Measurements from ENCODE around the gene MCF2L.

MCF2L gene

GRCh38 chr13:113062691-113063090 is 93.7 kb downstream of the MCF2L start:
- DNase-seq (ENCODE audit: low spot score), result no peak
- in situ Hi-C loops (cut with MboI; ENCODE audit: low sequenced_read_pairs, unreplicated experiment), result no loop called here
- no peak for TF ChIP-seq CTCF (IDR thresholded peaks at IDR 0.05; ENCODE audit: borderline replicate concordance, control extremely low read depth, extremely low read depth, insufficient read depth, missing control alignments)

GRCh38 chr13:113063091-113063491 is 94.1 kb downstream of the MCF2L start:
- no peak for TF ChIP-seq CTCF (IDR thresholded peaks at IDR 0.05; ENCODE audit: borderline replicate concordance, control extremely low read depth, extremely low read depth, insufficient read depth, missing control alignments)
- DNase-seq (ENCODE audit: low spot score), result no peak
- in situ Hi-C loops (cut with MboI; ENCODE audit: low sequenced_read_pairs, unreplicated experiment), result no loop called here

- no peak for TF ChIP-seq CTCF (IDR thresholded peaks at IDR 0.05; ENCODE audit: borderline replicate concordance, control extremely low read depth, extremely low read depth, insufficient read depth, missing control alignments)
- no peak for DNase-seq (ENCODE audit: low spot score)
- in situ Hi-C loops (cut with MboI; ENCODE audit: low sequenced_read_pairs, unreplicated experiment), result no loop called here
Observed at GRCh38 chr13:113064000-113064533, 95.1 kb downstream of the MCF2L start.

- in situ Hi-C loops (cut with MboI; ENCODE audit: low sequenced_read_pairs, unreplicated experiment), result no loop called here
- no peak for DNase-seq (ENCODE audit: low spot score)
- no peak for TF ChIP-seq CTCF (IDR thresholded peaks at IDR 0.05; ENCODE audit: borderline replicate concordance, control extremely low read depth, extremely low read depth, insufficient read depth, missing control alignments)
Observed at GRCh38 chr13:113064534-113065405, 95.8 kb downstream of the MCF2L start.

- in situ Hi-C loops (cut with MboI; ENCODE audit: low sequenced_read_pairs, unreplicated experiment), result no loop called here
- TF ChIP-seq CTCF (IDR thresholded peaks at IDR 0.05; ENCODE audit: borderline replicate concordance, control extremely low read depth, extremely low read depth, insufficient read depth, missing control alignments), result no peak
- no peak for DNase-seq (ENCODE audit: low spot score)
Observed at GRCh38 chr13:113065406-113066141, 96.6 kb downstream of the MCF2L start.

GRCh38 chr13:113066142-113066455 is 97.1 kb downstream of the MCF2L start:
- in situ Hi-C loops (cut with MboI; ENCODE audit: low sequenced_read_pairs, unreplicated experiment), result no loop called here
- TF ChIP-seq CTCF (IDR thresholded peaks at IDR 0.05; ENCODE audit: borderline replicate concordance, control extremely low read depth, extremely low read depth, insufficient read depth, missing control alignments), result no peak
- no peak for DNase-seq (ENCODE audit: low spot score)
